Hematopoietic multipotent progenitor cell treated with erythropoietin and hydrocortisone succinate and interleukin-3 and kit ligand, for 6 days (in vitro differentiated cells): ENCODE results near the gene POLR3C.
"Not testable (repeated sequence)": the region's sequence is repeated elsewhere in the genome, so short reads cannot be mapped to it uniquely, and the experiment has no call there.

Experiments
- DNase-seq: peaks from one replicate; pipeline ENCODE4 v3.0.0-alpha.2; 2015

Gene POLR3C, protein sequence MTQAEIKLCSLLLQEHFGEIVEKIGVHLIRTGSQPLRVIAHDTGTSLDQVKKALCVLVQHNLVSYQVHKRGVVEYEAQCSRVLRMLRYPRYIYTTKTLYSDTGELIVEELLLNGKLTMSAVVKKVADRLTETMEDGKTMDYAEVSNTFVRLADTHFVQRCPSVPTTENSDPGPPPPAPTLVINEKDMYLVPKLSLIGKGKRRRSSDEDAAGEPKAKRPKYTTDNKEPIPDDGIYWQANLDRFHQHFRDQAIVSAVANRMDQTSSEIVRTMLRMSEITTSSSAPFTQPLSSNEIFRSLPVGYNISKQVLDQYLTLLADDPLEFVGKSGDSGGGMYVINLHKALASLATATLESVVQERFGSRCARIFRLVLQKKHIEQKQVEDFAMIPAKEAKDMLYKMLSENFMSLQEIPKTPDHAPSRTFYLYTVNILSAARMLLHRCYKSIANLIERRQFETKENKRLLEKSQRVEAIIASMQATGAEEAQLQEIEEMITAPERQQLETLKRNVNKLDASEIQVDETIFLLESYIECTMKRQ

DNA sequence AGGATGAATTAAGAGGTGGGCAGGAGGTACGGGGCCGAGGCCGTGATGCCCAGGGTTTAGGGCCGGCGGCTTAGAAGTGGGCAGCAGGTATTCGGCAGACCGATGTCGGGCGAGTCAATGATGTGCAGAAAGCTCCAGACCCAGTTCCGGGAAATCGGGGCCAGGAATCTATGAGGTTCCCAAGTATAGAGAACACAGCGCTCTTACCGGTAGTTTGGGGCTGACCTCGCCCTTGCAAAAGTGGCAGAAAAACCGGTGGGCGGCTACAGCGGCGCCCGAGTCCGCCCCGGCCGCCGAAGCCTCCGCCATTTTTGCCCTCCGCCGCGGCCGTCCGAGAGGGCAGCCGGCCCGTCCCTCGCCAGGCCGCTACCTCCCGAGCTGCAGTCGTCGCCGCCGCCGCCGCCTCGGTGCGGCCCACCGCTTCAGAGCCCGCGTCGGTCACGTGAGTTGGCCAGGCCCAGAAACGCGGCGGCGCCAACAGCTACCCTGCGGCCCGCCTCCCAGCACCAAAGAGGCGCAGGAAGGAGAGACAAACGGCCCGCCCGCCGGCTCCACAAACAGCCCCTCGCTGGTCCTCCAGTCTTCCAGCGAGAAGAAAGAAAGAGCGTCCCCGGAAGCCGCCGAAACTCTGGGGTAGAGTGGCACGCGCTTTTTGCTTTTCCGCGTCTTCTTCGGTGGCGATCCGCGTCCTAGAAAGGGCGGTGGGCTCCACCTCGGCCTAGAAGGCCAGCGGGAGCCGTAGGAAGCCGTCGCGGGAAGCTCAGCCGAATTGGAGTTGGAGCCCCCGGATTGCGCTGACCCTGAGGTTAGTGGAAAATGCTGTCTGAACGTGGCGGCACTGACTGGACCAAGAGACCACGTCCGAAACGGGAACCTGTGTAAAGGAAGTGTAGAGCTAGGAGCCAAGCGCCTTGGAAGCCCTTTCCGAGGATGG is at the start of gene POLR3C, which contains the start of gene RNF115:
Gene POLR3C, plus strand, starts transcription at position 636 of the 934 bp plus-strand sequence. CDS start 1,577 bp downstream, outside the sequence.
Gene RNF115, minus strand, starts transcription at position 531 of the 934 bp plus-strand sequence. Its CDS starts 222 bp downstream, at position 309.
- DNase-seq = peak; percentile 96

DNA sequence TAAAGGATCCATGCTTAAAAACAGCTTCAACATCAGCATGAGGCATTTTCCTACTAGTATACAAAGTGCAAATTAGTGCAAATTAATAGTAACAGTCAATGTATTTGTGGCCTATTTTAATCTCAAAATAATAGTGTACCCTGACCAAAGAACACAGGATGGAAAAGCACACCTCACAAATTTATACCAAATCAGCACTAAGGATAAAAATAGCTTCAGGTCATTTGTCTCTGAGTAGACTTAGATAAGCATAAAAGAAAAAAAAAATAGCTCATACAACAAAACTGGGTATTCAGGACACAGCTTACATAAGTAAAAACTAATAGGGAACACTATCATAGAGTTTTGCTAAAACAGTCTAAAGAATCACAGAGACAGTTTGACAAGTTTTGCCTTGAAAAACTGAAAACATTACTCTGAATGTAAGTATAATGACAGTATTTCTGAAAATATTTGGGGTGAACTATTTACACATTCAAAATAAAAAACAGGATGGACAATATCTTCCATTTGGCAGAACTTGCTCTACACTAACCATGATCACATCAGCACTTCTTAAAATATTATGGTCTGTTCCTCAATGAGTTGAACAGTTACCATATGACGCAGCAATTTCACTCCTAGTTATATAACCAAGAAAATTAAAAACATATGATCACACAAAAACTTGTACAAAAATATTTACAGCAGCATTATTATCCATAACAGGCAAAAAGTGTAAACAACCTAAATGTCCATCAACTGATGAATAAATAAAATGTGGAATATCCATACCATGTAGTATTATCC is 46.4 kb upstream of the POLR3C start:
- no peak for DNase-seq

DNA sequence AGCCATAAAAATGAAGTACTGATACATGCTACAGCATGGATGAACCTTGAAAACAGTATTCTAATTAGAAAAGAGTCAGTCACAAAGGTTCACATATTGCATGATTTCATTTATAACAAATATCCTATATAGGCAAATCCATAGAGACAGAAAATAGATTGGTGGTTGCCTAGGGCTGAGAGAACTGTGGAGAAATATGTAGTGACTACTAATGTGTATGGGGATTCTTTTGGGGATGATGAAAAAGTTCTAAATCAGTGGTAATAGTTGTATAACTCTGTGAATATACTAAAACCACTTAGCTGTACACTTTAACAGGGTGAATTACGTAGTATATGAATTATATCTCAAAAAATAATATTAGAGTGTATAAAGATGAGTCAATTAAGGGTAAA is 45.9 kb upstream of the POLR3C start:
- DNase-seq = no peak

DNA sequence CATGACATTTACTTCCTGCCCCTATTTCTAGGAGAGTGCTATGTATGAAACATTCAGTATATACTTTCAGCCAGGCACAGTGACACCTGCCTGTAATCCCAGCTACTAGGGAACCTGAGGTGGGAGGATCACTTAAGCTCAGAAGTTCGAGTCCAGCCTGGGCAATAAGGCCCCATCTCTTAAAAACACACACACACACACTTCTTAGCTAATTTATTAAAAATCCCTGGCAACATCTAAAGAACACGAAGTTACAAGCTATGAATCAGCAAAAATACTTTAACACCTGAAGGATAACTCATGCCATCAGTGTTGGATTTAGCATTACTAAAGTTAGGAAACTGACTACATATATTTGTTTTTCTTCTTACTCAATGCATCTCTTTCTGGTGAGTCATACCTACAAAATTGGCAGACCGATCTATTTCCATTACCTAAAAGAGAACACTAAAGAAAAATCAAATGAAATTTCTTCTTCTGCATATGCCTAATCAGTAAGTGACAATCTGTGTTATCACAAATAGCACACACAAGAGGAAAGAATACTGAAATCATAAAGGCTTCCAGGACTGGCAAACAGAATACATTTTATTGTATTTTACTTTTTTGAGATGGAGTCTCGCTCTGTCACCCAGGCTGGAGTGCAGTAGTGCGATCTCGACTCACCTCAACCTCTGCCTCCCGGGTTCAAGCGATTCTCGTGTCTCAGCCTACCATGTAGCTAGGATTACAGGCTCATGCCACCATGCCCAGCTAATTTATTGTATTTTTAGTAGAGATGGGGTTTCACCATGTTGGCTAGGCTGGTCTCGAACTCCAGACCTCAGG is 41.5 kb upstream of the POLR3C start:
- DNase-seq = no peak

DNA sequence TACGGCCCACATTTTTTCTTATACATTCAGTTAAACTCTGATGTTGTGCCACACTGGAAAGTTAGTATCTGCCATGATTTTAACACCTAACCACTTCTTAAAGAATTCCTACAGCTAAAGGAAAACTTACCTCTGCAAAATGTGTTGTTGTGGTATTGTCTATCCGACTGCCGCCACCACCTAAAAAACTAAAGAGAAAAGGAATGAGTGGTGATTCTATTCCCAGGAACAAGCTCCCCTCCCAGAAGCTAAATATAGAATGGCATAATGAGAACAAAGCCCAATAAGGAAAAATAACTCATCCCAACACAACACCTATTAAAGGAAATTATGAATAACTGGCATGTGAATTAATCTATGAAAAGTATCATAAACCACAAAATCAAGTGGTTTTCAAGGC is 39.6 kb upstream of the POLR3C start:
- no peak for DNase-seq

DNA sequence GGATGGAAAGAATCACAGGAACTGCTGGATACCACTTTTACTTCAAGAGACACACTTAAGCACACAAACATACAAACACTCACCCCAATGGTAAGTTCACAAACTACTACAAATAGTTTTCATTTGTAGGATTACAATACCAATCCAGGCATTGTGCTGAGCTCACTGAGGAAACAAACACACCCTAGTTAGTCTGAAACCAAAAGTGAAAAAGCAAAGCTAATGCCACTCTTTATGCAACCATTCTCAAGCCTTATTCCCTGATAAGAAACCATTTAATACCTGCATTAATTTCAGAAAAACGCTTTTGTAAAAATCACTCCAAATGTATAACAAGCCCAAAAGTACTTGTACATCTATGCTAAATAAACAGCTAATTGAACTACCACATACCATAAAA is 38.5 kb upstream of the POLR3C start:
- DNase-seq = no peak

DNA sequence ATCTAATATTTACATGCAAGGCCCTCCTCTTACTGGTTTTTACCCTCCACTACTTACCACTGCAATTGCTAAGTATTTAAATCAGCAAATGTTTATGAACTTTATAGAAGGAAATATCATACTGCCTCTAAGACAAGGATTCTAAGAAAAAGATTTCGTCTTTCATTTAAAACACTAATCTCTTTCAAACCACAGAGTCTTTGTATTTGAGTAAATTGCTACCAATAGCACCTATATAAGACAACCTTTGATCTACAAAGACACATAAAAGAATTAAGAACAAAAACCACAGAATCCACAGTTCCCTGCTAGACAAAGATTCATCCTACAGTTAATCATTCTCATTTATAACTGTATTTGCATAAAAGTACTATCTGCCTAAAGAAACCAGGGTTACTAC is 37.7 kb upstream of the POLR3C start:
- no peak for DNase-seq

DNA sequence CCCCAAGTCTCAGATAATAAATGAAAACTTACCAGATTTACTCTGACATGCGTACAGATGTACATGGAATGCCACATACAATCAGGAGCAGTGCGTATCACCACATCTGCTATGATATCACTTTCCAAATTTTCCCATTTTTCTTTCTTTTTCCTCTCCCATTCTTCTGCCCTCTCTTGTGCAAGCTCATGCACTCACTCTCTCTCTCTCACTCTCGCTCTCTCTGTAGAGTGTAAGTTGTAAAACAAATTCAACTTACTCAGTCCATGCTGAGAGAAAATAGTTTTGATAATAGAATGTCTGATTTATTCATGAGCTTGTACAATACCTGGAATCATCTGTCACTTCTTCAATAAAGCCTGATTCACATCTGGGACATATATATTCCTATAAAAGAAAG is 35.4 kb upstream of the POLR3C start:
- DNase-seq = no peak

DNA sequence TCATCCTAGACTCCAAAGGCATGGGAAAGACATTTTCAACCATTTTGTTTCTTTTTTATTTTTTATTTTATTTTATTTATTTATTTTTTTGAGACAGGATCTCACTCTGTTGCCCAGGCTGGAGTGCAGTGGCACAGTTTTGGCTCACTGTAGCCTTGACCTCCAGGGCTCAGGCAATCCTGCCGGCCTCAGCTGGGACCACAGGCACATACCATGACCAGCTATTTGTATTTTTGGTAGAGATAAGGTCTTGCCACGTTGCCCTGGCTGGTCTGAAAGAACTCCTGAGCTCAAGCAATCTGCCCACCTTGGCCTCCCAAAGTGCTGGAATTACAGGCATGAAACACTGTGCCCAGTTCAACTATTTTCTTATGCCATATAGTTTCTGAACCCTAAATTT is 32.1 kb upstream of the POLR3C start:
- not testable (repeated sequence) for DNase-seq

DNA sequence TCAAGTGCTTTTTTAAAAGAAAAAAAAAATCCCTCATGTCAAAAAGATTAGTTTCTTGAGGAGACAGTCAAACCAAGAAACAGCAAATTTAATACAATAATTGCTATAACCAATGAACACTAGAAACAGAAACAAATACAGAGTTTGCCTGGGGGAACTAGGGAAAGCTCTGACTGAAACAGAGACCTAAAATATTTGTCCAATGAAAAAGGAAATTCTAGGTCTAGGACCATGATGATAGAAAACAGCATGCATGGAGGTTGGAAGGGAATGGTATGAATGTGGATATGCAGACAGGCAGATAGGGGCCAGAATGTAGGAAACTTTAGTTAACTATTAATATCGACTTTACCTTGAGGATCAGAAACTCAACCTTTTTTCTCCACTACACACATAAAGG is 31.5 kb upstream of the POLR3C start:
- DNase-seq = no peak

DNA sequence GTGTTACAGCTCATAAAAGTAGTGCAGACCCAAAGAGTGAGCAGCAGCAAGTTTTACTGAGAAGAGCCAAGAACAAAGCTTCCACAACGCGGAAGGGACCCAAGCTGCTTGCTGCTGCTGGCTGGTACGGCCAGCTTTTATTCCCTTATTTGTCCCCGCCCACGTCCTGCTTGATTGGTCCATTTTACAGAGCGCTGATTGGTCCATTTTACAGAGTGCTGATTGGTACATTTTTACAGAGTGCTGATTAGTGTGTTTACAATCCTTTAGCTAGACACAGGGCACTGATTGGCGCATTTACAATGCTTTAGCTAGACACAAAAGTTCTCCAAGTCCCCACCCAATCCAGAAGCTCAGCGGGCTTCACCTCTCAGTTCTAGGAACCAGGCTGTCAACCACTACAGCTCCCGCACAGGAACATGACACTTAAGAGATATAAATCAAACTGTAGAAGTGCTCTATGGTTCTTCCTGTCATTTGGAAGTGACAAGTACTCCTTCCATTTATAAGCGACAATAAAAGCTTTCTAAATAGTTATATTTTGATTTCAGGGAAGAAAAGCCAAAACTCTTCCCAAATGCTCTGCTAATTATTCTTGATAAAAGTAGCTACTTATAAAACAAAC is 28.6 kb upstream of the POLR3C start:
- DNase-seq = no peak

DNA sequence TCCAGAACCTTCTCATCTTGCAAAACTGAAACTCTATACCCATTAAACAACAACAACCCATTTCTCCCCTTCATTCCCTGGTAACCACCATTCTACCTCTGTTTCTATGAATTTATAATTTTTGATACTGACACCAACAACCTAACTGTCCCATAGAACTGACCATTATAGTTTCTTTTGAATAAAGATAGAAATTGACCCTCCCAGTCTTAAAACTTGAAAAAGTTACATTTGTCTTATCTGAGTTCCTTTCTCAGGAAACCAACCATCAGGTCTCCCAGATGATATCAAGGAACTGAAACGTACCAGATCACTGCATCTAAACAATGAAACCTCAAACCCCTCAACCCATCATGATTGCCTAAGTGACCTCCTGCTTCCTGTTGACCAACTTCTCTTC is 27.2 kb upstream of the POLR3C start:
- DNase-seq = no peak

DNA sequence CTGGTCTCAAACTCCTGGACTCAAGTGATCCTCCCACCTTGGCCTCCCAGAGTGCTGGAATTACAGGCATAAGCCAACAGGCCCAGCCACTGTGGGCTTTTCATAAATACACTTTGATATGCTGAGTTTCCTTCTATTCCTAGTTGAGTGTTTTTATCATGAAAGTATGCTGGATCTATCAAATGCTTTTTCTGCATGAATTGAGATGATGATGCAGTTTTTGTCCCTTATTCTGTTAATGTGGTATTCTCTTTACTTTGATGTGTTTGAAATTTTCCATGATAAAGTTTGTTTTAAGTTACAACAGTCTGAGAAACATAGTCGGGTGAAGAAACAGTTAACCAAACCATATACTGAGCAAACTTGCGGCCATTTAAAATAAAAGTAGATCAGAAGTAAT is 24.2 kb upstream of the POLR3C start:
- DNase-seq = no peak

DNA sequence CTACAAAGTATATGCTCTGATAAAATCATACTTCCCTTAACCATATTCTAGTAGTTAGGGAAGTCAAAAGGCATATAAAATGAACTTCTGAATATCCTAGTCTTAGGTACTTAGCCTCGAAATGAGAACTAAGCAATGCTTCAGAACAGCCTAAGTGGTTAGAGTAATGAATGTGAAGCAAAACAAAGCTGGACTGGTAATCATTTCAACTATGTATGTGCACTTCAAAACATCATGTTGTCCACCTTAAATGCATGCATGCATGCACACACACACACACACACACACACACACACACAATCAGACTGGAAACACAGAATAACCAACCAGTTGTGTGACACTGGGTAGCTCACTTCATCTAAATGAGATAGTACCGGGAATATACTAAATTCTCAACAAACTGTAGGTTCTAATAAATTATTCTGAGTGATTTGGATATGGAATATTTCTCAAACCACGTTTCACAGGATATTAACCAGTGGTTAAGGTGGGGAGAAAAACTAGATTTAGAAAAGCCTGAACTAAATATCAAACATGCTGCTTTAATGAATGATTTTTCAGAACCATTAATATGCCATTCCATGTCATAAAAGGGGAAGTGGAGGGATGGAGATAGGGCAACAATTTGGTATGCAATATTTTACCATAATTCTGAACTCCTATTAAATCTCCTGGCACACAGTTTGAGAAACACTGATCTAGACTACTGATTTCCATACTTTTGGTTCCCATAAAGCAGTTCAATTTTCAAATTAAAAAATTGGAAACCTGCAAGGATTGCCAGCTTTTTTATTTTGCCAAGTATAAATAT is 19.6 kb upstream of the POLR3C start:
- no peak for DNase-seq

DNA sequence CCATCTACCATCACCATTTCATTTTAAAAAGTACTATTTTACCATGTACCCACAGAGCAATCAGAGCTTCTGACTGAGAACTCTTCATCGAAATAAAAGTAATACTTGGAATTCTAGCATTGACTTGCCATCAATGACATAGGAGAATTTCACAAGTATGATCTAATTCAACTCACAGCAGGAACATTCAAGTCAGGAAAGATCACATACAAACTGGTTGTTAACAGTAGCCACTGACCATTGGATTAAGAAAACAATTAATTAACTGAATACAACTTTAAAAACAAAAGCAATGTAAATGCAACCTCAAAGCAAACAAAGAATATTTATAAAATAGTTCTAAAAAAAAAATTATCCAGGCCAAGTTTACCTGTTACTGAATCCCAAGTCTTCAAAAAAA is 18.9 kb upstream of the POLR3C start:
- DNase-seq = no peak

DNA sequence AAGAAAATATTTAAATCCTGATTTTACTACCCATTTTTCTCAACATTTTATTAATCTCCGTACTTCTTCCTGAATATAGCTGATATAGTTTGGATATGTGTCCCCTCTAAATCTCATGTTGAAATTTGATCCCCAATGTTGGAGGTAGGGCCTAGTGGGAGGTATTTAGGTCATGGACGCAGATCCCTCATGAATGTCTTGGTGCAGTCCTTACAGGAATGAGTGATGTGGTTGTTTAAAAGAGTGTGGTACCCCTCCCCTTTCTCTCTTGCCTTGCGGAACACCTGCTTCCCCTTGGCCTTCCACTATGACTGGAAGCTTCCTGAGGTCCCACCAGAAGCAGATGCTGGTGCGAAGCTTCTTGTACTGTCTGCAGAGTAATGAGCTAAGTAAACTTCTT is 17.6 kb upstream of the POLR3C start:
- DNase-seq = no peak

DNA sequence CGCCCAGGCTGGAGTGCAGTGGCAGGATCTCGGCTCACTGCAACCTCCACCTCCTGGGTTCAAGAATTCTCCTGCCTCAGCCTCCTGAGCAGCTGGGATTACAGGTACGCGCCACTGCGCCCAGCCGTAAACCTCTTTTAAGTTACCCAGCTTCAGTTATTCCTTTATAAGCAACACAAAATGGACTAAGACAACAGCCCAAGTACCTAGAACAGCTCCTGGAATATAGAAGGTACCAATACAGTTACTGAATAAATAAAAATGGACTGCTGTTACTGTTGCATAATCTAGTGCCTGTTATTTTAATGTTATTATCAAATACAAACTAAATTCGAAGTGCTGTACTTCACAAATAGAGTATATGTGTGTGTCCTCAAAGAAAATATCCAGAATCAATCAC is 17.2 kb upstream of the POLR3C start:
- no peak for DNase-seq

DNA sequence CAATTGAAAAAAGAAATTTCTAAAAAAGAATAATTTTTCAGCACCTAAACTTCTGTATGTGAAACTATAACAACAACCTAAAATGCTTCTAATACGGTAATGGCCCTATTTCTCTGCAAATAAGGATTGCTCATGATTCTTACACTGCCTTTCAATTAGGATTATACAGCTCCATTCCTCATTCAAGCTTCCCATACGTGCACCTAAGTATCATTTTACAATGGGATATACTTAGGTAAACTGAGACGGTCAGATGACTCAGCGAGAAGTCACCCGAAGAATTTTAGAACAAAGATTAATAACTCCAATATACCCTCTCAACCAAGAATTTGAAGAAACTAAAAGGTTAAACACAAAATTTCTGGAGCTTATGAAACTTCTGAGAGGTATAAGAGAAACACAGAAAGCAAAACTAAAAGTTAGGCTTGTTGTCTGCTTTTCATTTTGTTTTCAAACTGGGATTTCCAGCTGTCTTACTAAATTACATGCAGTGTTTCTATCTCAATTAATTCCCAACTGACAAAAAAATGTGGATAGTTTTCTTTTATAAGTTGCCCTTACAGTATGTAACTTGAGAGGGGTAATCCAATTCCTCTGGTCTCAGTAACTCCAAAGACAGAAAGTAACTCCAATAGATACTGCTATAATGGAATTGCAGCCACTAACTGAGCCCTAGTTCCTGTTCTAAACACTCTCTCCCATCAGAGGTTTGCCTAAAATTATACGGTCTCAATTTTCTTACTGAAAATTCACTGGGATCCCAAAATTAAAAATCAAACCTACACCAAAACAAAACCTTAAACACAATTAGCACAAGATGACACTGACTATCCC is 10.8 kb upstream of the POLR3C start:
- DNase-seq = not testable (repeated sequence)

DNA sequence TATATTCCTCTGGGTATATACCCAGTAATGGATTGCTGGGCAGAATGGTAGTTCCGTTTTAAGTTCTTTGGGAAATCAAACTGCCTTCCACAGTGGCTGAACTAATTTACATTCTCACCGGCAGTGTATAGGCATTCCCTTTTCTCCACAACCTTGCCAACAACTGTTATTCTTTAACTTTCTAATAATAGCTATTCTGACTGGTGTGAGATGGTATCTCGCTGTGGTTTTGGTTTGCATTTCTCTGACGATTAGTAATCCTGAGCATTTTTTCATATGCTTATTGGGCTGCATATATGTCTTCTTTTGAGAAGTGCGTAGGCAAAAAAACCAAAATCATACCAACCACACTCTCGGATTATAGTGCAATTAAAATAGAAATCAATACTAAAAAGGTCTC is 5.9 kb upstream of the POLR3C start:
- DNase-seq = not testable (repeated sequence)
